H1 (cell line): ENCODE measurements around the gene GCAT.

ENCODE experiments used
- EP300 ChIP-seq, 2 experiments: IDR thresholded peaks; 1 replicate in 1 of 2; 2 replicates in 1 of 2; pipeline ENCODE4 v1.6.1; 2011 to 2012; ENCODE audit warnings: low read depth in 2 of 2, low read length in 2 of 2, mild to moderate bottlenecking in 2 of 2, borderline replicate concordance in 1 of 2, inconsistent platforms in 1 of 2, moderate library complexity in 1 of 2
- EZH2 ChIP-seq: fragments of 200-600 bp; sonication (generic); IDR thresholded peaks from 2 replicates; pipeline ENCODE4 v1.7.1; 2012; ENCODE audit warnings: low read depth, mild to moderate bottlenecking, moderate library complexity, low read length, inconsistent platforms; ENCODE audit not compliant: severe bottlenecking
- MAFK ChIP-seq: IDR thresholded peaks from 2 replicates; pipeline ENCODE4 v1.6.1; 2012; ENCODE audit warnings: low read depth, mild to moderate bottlenecking, improper control_type of control experiment, low read length
- POLR2A ChIP-seq, 2 experiments: IDR thresholded peaks; 1 replicate in 1 of 2; 2 replicates in 1 of 2; pipeline ENCODE4 v1.6.1; 2011; ENCODE audit warnings: low read depth in 2 of 2, low read length in 2 of 2, mild to moderate bottlenecking in 2 of 2; ENCODE audit errors: control extremely low read depth in 1 of 2

GRCh38 chr22:37765498-37765897 is 42.2 kb upstream of the GCAT start:
- TF ChIP-seq EP300 (IDR thresholded peaks at IDR 0.05; ENCODE audit: borderline replicate concordance in 1 of 2, low read depth in 2 of 2, low read length in 2 of 2): no peak
- TF ChIP-seq POLR2A (IDR thresholded peaks at IDR 0.05; ENCODE audit: control extremely low read depth in 1 of 2, low read depth in 2 of 2, low read length in 2 of 2): no peak
- TF ChIP-seq EZH2: no peak
- TF ChIP-seq MAFK: no peak
